ENCODE results near the gene AGPAT1. TPM values are rescaled to one million over a fixed set of nuclear protein-coding genes. Genes with fewer than 3 reads are reported as not detected.
"Not testable (repeated sequence)": the region's sequence is repeated elsewhere in the genome, so short reads cannot be mapped to it uniquely, and the experiment has no call there.

The AGPAT1 gene
- polyA plus RNA-seq, 3 donors = 9.9 to 34.4 (median 11.3) TPM

- no peak for TF ChIP-seq CTCF (IDR thresholded peaks at IDR 0.05)
- Histone ChIP-seq H3K4me2 (replicated peaks; ENCODE audit: extremely low read depth, low read length, poor library complexity, severe bottlenecking) (no peak overlapping the region), H4K20me1 (ENCODE audit: insufficient read depth, low read length) (no peaks in the 10 kb centered on the region), H3K9ac (ENCODE audit: insufficient read depth, low read length, poor library complexity, severe bottlenecking) (no peak overlapping the region), H3K4me1 (ENCODE audit: control insufficient read depth in 1 of 2, insufficient read depth in 2 of 2, low read length in 2 of 2) (no peaks in the 10 kb centered on the region), H3K36me3 (replicated peaks in 1 of 2; ENCODE audit: control insufficient read depth in 1 of 2, insufficient read depth in 2 of 2, low read length in 2 of 2) (no peaks in the 10 kb centered on the region), H3K27ac (ENCODE audit: low read depth in 1 of 2, low read length in 2 of 2) (no peak overlapping the region), H3K9me3 (replicated peaks in 1 of 2; ENCODE audit: control insufficient read depth in 1 of 2, insufficient read depth in 1 of 2, low read length in 2 of 2) (no peaks in the 10 kb centered on the region), H2AFZ (ENCODE audit: insufficient read depth, low read depth, low read length, poor library complexity, severe bottlenecking) (no peak overlapping the region), H3K27me3 (ENCODE audit: control insufficient read depth in 2 of 2, insufficient read depth in 2 of 2, low read length in 2 of 2) (no peaks in the 10 kb centered on the region), H3K79me2 (ENCODE audit: insufficient read depth, low read length) (no peaks in the 10 kb centered on the region), H3K4me3 (replicated peaks in 1 of 3; ENCODE audit: low read depth in 2 of 3, low read length in 3 of 3) (no peak overlapping the region)
- Mint-ChIP-seq H3K36me3 (no peaks in the 10 kb centered on the region), H3K4me1 (peaks cover 6% of the 10 kb centered on the region), H3K27ac (peak overlapping the region in 1 of 7 donors; percentile 80), H3K4me3 (no peak overlapping the region), H3K27me3 (ENCODE audit: low read depth in 3 of 3) (peaks cover under 1 to 11% (median 1%) of the 10 kb centered on the region in 3 donors), H3K9me3 (no peaks in the 10 kb centered on the region)
- no CpG with 5 or more reads among the region's 6 CpGs for WGBS (ENCODE audit: insufficient coverage)
- DNase-seq = no peak
- intact Hi-C loops (cut with micrococcal nuclease) = no loop called here
Observed at GRCh38 chr6:32213649-32214048, 37.8 kb upstream of the AGPAT1 start.

GRCh38 chr6:32212076-32212760, 36.3 kb upstream of the AGPAT1 start:
- no peaks in the 10 kb centered on the region for H3K36me3 Mint-ChIP-seq
- no peak overlapping the region for H3K27ac Mint-ChIP-seq
- H3K36me3 ChIP-seq (replicated peaks in 1 of 2; ENCODE audit: control insufficient read depth in 1 of 2, insufficient read depth in 2 of 2, low read length in 2 of 2) = no peaks in the 10 kb centered on the region
- no peaks in the 10 kb centered on the region for H4K20me1 ChIP-seq (ENCODE audit: insufficient read depth, low read length)
- H3K9ac ChIP-seq (ENCODE audit: insufficient read depth, low read length, poor library complexity, severe bottlenecking) = no peak overlapping the region
- H3K4me1 ChIP-seq (ENCODE audit: control insufficient read depth in 1 of 2, insufficient read depth in 2 of 2, low read length in 2 of 2) = no peaks in the 10 kb centered on the region
- H3K4me1 Mint-ChIP-seq = peaks cover 6% of the 10 kb centered on the region
- H3K4me3 ChIP-seq (replicated peaks in 1 of 3; ENCODE audit: low read depth in 2 of 3, low read length in 3 of 3) = no peak overlapping the region
- H3K79me2 ChIP-seq (ENCODE audit: insufficient read depth, low read length) = no peaks in the 10 kb centered on the region
- TF ChIP-seq CTCF (IDR thresholded peaks at IDR 0.05) = no peak
- no peak overlapping the region for H3K4me2 ChIP-seq (replicated peaks; ENCODE audit: extremely low read depth, low read length, poor library complexity, severe bottlenecking)
- no peak for DNase-seq
- no peaks in the 10 kb centered on the region for H3K9me3 Mint-ChIP-seq
- no peak overlapping the region for H3K4me3 Mint-ChIP-seq
- H3K9me3 ChIP-seq (replicated peaks in 1 of 2; ENCODE audit: control insufficient read depth in 1 of 2, insufficient read depth in 1 of 2, low read length in 2 of 2) = no peaks in the 10 kb centered on the region
- 100% methylated on average over 2 of the region's 12 CpGs for whole genome bisulfite sequencing (ENCODE audit: insufficient coverage)
- intact Hi-C loops (cut with micrococcal nuclease) = no loop called here
- H3K27ac ChIP-seq (ENCODE audit: low read depth in 1 of 2, low read length in 2 of 2) = no peak overlapping the region
- H3K27me3 ChIP-seq (ENCODE audit: control insufficient read depth in 2 of 2, insufficient read depth in 2 of 2, low read length in 2 of 2) = no peaks in the 10 kb centered on the region
- H2AFZ ChIP-seq (ENCODE audit: insufficient read depth, low read depth, low read length, poor library complexity, severe bottlenecking) = no peak overlapping the region
- peaks cover 3 to 11% (median 6%) of the 10 kb centered on the region in 3 donors for H3K27me3 Mint-ChIP-seq (ENCODE audit: low read depth in 3 of 3)

DNA sequence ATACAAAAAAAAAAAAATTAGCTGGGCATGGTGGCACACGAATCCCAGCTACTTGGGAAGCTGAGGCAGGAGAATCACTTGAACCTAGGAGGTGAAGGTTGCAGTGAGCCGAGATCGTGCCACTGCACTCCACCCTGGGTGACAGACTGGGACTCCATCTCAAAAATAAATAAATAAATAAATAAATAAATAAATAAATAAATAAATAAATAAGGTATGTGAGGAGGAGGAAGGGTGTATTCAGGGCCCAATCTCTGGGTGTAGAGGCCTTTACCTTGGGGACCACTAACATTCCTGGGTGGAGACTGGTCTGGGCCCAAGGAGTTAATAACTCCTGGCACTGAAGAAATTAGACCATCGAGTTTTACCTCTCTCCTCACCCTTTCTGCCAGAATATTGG, 35.5 kb upstream of the AGPAT1 start:
- DNase-seq; H3K4me2 ChIP-seq (replicated peaks; ENCODE audit: extremely low read depth, low read length, poor library complexity, severe bottlenecking); H3K4me1 Mint-ChIP-seq; H3K36me3 Mint-ChIP-seq; H3K9me3 Mint-ChIP-seq; H3K9ac ChIP-seq (ENCODE audit: insufficient read depth, low read length, poor library complexity, severe bottlenecking); H3K79me2 ChIP-seq (ENCODE audit: insufficient read depth, low read length); H2AFZ ChIP-seq (ENCODE audit: insufficient read depth, low read depth, low read length, poor library complexity, severe bottlenecking); H3K27ac ChIP-seq (ENCODE audit: low read depth in 1 of 2, low read length in 2 of 2); H3K36me3 ChIP-seq (replicated peaks in 1 of 2; ENCODE audit: control insufficient read depth in 1 of 2, insufficient read depth in 2 of 2, low read length in 2 of 2); H3K4me1 ChIP-seq (ENCODE audit: control insufficient read depth in 1 of 2, insufficient read depth in 2 of 2, low read length in 2 of 2); H3K4me3 ChIP-seq (replicated peaks in 1 of 3; ENCODE audit: low read depth in 2 of 3, low read length in 3 of 3); intact Hi-C loops (cut with micrococcal nuclease); H4K20me1 ChIP-seq (ENCODE audit: insufficient read depth, low read length); H3K27me3 ChIP-seq (ENCODE audit: control insufficient read depth in 2 of 2, insufficient read depth in 2 of 2, low read length in 2 of 2); H3K27ac Mint-ChIP-seq; H3K9me3 ChIP-seq (replicated peaks in 1 of 2; ENCODE audit: control insufficient read depth in 1 of 2, insufficient read depth in 1 of 2, low read length in 2 of 2); H3K4me3 Mint-ChIP-seq: not testable (repeated sequence)
- WGBS (ENCODE audit: insufficient coverage) = 78% methylated on average over 1 of the region's 4 CpGs
- H3K27me3 Mint-ChIP-seq (ENCODE audit: low read depth in 3 of 3) = peaks cover 9 to 14% (median 9%) of the 10 kb centered on the region in 3 donors
